Stimulated activated naive CD4-positive, alpha-beta T cell (primary cell): ENCODE results near the gene TBC1D5.
"Not testable (repeated sequence)": the region's sequence is repeated elsewhere in the genome, so short reads cannot be mapped to it uniquely, and the experiment has no call there.

ENCODE experiments used
- DNase-seq, 6 experiments: peaks; one replicate each; lab custom pipeline; 2025; lab: John Stamatoyannopoulos, UW

The TBC1D5 gene

DNA sequence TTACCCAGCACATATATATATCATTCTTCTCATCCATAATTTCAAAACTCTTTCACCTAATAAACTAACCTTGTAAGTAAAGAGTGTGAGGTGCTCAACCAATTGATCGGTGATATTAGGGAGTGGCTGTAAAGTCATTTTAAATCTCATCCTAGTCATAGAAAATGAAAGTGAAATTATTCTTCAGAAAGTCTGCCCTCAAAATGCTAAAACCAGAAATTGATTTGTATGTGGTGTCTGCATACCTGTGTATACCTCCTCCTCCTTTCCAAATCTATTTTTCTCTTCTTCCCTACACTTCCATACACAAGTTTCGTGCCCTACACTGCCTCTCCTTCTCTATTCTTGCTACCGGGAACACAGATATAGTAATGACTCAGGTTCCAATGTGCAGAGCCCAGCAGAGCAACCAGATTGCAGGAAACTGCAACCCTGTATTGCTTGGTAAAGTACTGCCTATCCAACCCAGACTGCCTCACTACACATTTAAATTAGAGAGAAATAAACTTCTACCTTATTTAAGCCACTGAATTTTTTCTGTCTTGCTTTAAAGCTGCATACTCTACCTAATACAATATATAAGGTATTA lies 7.4 kb upstream of the TBC1D5 start:
- no peak for DNase-seq

DNA sequence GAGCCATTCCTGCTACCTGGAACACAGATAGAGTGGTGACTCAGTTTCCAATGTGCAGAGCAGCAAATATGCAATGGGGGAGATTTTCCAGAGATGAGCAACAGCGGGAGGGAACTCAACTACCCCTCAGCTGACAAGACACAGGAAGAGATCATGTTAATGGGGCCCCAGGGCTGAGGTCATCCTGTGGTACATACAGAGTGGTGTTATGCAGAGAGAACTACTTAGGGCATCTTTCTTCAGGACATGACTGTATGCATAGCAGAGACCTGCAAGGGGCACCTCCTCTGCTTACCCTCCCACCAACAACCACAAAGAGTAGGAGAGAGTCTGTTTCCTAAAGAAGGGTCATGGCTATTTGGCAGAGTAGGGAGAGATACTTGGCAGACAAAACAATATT lies 6.8 kb upstream of the TBC1D5 start:
- no peak for DNase-seq

DNA sequence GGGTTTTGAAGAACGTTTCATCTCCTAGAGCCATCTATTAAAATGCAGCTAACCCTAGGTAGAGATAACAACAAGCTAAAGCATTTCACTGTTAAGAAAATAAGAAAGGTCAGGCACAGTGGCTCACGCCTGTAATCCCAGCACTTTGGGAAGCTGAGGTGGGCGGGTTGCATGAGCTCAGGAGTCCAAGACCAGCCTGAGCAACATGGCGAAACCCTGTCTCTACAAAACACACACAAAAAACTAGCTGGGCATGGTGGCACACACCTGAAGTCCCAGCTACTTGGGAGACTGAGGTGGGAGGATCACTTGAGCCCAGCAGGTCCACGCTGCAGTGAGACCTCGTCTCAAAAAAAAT lies 5.4 kb upstream of the TBC1D5 start:
- no peak for DNase-seq

DNA sequence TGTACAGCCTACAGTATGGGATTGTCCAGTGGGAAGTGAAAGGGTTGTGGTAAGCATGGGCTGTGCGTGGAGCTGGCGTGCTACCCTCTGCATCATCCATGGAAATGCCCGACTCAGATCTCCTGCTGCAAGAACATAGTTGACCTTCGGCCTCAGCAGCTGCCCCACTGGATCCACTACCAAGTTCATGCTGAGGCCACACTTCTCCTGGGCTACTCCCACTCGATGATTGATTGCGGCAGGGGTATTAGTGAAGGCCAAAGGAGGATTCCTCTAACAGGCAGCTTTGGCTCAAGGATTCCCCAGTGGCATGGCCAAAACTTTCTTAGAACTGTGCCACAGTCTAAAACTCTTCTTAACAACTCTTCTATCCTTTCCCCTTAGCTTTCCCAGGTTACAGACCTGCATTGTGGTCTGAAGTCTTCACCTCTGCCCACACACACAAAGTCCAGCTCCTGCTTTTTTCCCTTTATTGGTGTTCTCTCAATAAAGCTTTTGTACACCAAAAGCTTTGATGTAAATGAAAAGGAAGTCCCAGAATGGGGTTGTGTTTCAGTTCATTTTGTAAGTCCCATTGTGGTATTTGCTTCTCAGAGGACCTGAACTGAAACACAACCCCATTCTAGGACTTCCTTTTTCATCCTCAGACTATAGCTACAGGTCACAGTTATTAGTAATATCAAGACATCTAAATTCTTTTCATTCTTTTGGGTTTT lies 4.9 kb upstream of the TBC1D5 start:
- DNase-seq, result no peak

DNA sequence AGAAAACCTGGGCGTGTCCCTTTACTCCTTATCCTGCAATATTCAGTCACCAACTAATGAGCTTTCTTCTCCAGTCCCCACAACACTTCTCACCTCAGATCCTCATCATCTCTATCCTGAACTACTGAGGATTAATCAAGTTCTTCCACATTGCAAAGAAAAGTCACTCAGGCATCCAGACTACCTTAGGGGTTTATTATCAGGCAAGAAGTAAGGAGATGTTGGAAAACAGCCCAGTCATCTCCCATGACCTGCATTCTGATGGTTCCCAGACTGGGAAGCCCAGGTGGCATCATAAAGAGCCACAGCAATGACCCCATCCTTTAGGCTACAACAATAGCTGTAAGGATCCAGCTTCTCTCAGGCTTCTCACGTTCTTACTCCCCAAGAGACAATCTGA lies 3.5 kb upstream of the TBC1D5 start:
- DNase-seq, result no peak

DNA sequence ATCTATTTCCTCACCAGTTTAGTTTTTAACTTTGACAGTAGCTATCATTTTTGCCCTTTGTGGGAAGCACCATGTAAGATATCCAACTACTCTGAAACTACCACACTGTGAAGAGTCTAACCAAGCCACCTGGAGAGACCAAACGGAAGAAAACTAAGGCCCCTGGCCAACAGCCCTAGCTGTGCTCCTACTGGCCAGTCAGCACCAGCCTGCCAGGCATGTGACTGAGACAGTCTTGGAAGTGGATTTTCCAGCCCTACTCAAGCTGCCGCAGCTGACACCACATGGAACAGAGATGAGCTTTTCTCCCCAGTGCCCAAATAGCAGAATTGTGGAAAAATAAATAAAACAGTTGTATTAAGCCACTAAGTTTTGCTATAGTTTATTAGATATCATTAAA lies 2.9 kb upstream of the TBC1D5 start:
- no peak for DNase-seq

DNA sequence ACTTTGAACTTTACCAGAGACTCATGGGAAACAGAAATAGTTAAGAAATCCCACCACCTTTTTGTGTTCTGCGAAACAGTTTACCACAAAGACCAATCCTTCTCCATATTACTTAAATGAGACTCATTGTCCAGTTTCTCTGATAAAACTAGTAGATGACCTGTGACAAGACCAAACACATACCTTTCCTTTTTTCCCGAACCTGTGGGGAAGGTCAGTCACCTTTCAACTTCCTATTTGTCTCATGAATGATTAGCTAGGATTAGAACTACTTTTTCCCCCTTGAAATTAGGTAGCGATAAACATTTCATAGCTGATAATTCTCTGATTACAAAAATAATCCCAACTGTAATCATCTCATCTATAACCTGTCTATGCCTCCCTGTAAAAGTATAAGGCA lies 2.3 kb upstream of the TBC1D5 start:
- DNase-seq, result no peak

DNA sequence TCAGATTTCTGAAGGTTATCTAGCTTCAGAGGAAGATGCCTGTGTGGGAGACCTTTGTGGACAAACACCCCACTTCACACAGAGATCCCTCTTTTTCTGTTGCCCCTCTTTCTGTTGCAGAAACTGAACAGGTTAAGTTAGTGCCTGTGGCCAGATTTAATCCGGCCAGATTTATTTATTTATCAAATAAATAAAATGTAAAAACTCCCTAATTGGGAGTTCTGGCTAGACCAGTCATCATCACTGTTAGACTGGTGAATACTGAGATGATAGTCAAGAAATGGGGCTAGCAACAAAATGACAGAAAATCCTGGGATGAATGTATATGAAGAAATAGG lies 1.2 kb upstream of the TBC1D5 start:
- no peak for DNase-seq

DNA sequence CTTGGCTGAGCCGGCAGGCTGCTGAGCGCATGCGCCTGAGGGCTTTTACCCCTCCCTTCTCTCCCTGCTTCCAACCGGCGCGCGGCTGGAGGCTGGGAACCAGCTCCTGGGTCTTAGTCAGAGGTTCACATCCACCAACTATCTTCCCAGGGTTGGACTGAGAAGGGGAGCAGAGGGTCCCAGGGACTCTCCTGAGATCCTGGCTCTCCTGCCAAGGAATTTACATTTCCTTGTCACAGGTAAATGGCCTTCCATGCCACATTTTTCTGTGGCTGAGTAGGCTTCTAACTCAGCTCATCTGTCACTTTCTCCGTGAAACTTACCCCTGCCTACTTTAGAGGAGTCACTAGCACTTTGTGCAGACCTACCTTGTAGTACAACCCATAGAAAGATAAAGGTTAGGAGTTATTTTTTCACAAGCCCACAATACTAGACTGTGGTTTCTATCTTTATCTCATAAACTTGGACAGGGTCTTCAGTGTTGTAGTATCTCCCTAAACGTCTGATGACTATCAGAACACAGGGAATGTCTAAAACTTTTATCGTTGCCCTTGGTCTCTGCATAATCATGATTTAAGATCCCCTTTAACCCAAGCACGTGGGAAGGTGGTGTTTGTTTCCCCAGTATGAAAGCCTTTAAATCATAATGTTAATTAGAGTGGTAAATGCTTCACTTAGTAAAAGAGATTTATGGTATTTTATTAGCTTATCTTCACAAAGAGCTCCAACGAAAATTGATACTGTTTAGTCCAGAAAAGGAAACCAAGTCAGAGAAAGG lies 638 bp upstream of the TBC1D5 start:
- DNase-seq, result no peak

DNA sequence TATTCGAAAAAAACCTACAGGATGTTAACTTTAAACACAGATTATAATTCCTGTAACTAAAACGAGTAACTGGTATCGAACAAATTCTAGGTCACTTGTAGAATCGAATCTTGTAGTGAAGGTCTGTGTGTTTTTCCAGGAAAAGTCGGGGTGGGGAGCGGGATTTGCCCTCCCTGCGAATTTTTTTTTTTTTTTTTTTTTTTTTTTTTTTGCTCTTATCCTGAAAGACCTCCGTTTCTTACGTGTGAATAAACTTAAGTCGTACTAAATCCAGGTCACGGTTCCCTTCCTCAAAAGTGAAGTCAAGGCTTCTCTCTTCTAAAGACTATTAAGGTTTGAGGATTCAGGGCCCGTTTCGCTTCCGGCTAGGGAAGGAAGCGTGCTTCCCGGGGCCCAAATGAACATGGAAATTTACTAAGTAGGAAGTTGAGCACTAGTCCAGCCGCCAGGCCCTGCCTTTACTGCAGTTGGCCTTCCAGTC lies 770 bp downstream of the TBC1D5 start:
- DNase-seq, result peak in 1 of 6 experiments; percentile 8

DNA sequence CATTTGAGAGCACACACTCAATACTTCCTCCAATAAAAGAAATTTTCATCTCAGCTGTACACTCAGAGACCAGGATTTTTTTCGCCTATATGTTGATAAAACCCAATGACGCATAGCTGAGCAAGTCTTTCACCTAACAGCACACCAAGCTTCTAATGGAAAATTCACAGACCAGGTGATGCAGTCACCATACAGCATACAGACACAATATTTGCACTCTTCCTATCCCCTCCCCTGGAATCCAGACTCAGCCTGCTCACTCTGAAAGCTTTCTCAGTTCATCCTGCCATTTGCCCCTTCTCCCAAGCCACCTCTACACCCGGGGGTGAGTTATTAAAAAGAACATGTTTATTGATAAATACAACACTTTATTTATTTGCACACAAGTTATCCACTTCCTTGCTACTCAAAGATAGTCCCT lies 1.7 kb downstream of the TBC1D5 start:
- DNase-seq, result no peak

DNA sequence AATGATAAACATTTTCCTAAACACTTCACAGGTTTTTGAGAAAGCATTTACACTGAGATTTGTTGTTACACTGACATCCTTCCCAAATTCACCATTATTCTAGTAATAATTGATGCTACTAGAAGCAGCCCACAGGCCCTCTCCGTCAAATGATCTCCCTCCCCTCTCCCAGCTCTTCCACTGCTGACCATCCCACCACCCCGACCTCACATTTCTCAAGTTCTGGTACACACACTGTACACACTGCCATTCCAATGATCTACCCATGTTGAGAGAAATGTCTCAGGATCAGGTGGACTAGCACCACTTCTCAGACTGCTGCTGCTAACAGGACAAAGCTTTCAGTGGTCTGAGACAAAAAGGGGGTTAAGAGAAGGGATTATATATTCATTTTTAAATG lies 3.5 kb downstream of the TBC1D5 start:
- DNase-seq, result no peak

DNA sequence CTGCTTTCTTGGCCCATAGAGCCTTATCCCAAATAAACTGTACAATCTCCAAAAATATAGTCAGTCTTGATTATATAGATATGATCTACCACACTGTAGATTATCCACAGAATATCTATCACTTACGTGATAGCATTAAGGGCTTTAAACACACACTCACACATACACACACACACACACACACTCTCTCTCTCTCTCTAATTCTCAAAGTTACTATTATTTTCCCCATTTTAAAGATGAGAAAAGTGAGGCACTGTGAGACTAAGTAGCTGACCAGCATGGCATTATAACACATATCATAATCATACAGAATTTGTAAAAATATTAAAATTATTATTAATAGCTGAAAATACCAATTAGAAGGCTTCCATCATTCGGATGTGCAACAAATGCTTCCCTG lies 4.2 kb downstream of the TBC1D5 start:
- DNase-seq, result no peak

DNA sequence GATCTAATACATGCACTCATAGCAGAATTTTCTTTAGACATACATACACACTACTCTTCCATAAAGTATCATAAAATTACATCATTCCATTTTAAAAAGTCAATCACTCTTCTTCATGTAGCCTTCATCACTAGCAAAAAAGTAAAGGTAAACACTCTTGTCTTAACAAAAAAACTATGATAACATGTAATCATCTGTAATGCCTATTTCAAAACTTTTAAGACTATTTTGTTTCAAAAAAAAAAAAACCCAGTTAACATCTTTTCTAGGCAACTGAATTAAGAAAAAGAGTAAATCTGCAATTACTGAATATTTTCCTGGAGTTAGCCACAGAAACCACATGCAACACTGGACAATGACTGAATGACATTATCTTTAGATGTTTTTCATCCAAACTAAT lies 4.8 kb downstream of the TBC1D5 start:
- no peak for DNase-seq

DNA sequence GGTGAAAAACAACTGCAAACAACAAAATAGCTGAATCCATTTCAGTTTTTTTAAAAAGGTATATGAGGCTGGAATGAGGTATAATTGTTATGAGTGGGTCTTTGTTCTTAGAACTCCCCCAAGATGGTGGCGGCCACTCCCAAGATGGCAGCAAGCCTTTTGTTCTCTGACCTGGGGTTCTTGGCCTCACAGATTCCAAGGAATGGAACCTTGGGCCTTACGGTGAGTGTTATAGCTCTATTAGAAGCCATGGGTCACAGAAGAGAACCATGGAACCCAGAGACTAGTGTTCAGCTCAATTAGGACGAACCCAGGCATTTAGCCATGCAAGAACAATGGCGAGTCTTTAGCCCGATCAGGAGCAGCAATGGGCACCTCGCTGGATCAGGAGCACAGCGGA lies 7.1 kb downstream of the TBC1D5 start:
- DNase-seq, result not testable (repeated sequence)

DNA sequence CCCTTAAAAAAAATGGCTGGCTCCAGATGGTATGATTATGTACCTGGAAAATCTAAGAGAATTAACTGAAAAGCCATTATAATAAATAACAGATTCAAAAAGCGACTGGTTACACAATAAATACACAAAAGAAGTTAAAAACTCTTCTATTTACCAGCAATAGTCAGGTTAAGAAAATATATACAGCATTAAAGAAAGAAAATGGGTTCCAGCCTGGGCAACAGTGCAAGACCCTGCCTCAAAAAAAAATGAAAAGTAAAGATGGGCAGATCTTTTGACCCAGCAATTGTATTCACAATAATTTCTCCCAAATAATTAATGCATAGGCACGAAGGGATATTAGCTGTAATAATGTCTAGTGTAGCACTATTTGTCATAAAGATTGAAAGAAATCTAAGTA lies 8.7 kb downstream of the TBC1D5 start:
- DNase-seq, result no peak

DNA sequence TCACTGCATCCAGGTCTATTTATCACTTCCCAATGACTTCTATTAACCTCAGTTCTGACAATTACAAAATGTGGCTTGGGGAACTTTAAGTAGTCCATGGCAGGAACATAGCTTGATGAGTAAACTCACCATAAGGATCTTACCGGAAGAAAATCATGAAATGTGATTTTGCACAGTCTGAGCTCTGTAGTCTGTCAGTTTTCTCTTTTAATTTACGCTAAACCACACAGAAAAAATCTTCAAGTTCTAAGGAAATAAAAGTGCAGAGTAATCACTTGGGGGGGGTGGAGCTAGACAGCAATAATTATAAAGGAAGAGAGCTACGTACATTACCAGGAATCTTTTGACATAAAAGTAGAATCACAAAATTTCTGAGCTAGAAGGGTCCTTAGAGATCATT lies 9.2 kb downstream of the TBC1D5 start:
- no peak for DNase-seq

DNA sequence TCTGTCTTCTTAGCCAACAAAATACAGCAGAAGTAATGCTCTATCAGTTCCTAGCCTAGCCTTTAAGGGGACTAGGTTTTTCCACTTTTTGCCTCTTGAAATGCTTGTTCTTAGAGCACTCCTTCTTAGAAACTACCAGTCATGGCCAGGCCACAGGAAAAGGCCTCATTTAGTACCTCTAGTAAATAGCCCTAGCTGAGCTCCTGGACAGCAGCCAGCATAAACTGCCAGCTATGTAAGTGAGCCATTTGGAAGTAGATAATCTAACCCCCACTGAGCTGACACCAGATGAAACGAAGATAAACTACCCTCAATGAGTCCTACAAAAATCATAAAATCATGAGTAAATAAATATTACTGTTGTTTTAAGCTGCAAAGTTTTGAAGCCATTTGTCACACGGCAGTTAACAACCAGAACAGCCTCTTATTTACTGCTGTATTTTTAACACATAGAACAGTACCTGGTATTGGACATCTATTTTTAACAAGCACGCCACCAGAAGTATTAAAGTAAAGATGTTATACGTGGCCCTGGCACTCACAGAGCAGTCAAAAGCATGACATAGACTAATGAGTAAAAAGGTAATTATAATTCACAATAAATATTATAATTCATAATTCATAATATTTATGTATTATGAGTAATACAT lies 12.0 kb downstream of the TBC1D5 start:
- DNase-seq, result no peak

DNA sequence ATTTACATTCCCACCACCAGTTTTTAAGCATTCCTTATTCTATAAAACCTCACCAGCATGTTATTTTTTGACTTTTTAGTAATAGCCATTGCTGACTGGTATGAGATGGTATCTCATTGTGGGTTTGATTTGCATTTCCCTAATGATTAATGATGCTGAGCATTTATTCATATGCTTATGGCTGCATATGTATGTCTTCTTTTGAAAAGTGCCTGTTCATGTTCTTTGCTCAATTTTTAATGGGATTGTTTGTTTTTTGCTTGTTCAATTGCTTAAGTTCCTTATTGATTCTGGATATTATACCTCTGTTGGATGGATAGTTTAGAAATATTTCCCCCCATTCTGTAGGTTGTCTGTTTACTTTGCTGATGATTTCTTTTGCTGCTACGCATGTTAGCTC lies 16.1 kb downstream of the TBC1D5 start:
- no peak for DNase-seq

DNA sequence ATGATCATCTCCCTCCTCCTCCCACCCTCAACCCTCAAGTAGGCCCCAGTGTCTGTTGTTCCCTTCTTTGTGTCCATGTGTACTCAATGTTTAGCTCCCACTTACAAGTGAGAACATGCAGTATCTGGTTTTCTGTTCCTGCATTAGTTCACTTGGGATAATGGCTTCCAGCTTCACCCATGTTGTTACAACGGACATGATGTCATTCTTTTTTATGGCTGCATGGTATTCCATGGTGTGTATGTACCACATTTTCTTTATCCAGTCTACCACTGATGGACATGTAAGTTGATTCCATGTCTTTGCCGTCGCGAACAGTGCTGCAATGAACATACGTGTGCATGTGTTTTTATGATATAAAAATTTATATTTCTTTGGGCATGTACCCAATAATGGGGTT lies 16.6 kb downstream of the TBC1D5 start:
- DNase-seq, result not testable (repeated sequence)

DNA sequence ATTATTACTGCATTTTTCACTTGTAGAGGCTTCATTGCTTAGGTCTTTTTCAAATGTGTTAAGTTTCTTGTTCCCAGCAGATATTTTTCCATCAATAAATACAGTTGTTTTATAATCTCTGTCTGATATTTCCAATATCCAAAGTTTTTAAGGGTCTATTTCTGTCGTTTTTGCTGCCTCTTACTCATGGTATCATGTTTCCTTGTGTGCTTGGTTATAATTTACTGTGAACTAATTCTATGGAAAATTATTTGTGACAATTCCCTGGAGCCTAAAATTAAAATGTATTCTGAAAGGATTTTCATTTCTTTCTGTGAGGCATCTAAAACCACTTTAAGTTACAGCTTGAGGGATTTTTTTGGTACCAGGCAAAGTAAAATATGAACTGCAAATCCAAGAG lies 17.5 kb downstream of the TBC1D5 start:
- no peak for DNase-seq

DNA sequence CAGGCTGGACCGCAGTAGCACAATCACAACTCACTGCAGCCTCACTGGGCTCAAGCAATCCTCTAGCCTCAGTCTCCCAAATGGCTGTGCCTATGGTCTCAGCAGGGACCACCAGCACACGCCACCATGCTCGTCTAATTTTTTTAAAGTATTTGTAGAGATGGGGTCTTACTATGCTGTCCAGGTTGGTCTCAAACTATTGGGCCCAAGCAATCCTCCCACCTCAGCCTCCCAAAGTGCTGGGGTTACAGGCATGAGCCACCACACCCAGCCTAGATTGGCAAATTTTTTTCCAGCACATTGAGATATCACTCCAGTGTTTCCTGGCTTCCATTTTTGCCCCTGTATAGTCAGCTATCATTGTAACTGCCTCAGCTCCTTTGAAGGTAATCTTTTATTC lies 18.3 kb downstream of the TBC1D5 start:
- DNase-seq, result no peak

DNA sequence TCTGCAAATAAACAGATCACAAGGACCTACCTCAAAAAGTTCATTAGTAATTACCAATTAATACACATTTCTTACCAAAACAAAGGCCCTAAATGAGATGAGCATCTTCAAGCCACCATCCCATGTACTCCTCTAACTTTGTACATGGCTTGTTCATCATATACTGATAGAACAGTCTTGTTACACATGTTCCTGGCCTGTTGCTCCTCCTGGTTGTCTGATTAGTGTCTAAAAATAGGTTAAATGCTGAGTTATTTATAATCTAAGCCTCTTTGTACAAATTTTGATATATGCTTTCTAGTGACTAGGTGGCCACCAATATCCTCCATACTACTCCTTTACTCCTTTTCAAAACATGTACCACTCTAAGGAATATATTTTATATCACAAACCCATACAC lies 25.0 kb downstream of the TBC1D5 start:
- no peak for DNase-seq
